C4-2B (cell line): ENCODE results near the gene ARHGAP32.

ENCODE experiments used
- ZFX ChIP-seq: fragments of 450-650 bp; IDR thresholded peaks from 2 replicates; pipeline ENCODE4 v1.6.1; 2017
- TF ChIP-seq, protein P1 (sequence below): fragments of 450-650 bp; conservative IDR thresholded peaks from 2 replicates; pipeline ENCODE4 v1.5.1; 2017; ENCODE audit warnings: mild to moderate bottlenecking

- TF ChIP-seq, protein P1, sequence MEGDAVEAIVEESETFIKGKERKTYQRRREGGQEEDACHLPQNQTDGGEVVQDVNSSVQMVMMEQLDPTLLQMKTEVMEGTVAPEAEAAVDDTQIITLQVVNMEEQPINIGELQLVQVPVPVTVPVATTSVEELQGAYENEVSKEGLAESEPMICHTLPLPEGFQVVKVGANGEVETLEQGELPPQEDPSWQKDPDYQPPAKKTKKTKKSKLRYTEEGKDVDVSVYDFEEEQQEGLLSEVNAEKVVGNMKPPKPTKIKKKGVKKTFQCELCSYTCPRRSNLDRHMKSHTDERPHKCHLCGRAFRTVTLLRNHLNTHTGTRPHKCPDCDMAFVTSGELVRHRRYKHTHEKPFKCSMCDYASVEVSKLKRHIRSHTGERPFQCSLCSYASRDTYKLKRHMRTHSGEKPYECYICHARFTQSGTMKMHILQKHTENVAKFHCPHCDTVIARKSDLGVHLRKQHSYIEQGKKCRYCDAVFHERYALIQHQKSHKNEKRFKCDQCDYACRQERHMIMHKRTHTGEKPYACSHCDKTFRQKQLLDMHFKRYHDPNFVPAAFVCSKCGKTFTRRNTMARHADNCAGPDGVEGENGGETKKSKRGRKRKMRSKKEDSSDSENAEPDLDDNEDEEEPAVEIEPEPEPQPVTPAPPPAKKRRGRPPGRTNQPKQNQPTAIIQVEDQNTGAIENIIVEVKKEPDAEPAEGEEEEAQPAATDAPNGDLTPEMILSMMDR = no peak
- TF ChIP-seq ZFX = no peak
These were observed 265.0 kb downstream of the ARHGAP32 start for GRCh38 chr11:128927108-128927461.
